Neutrophil (primary cell): ENCODE measurements around the gene GALNT18.

Source experiments
- H3K27ac ChIP-seq: fragments of 200-600 bp; sonication (generic); 2 replicates; pipeline ENCODE4 v1.5.1; 2016; ENCODE audit warnings: mild to moderate bottlenecking, moderate library complexity
- H3K27me3 ChIP-seq: fragments of 200-600 bp; sonication (generic); 2 replicates; pipeline ENCODE4 v1.6.0; 2016; ENCODE audit warnings: mild to moderate bottlenecking
- H3K36me3 ChIP-seq: fragments of 200-600 bp; sonication (generic); 2 replicates; pipeline ENCODE4 v1.5.1; 2017
- H3K4me1 ChIP-seq, 2 experiments: fragments of 200-600 bp in 1 of 2; sonication (generic) in 1 of 2; 1 replicate in 1 of 2; 2 replicates in 1 of 2; pipeline versions ENCODE4 v1.5.1 to v1.6.1; 2013 to 2016; ENCODE audit warnings: low read depth in 1 of 2, low read length in 1 of 2, mild to moderate bottlenecking in 1 of 2, moderate library complexity in 1 of 2; ENCODE audit not compliant: control insufficient read depth in 1 of 2, insufficient read depth in 1 of 2
- H3K4me3 ChIP-seq, 2 experiments: fragments of 200-600 bp in 1 of 2; sonication (generic) in 1 of 2; 1 replicate in 1 of 2; 2 replicates in 1 of 2; pipeline ENCODE4 v1.5.1; 2013 to 2016; ENCODE audit warnings: low read depth in 1 of 2, low read length in 1 of 2, mild to moderate bottlenecking in 1 of 2, moderate library complexity in 1 of 2
- H3K9me3 ChIP-seq: fragments of 200-600 bp; sonication (generic); 2 replicates; pipeline ENCODE4 v1.5.1; 2016
- CTCF ChIP-seq: fragments of 200-600 bp; sonication (generic); IDR thresholded peaks from 2 replicates; pipeline ENCODE4 v1.5.1; 2016; ENCODE audit warnings: antibody characterized with exemption

GALNT18 gene

GRCh38 chr11:11311169-11311568 lies 310.6 kb downstream of the GALNT18 start:
- Histone ChIP-seq H3K4me3 (no peak overlapping the region), H3K36me3 (no peaks in the 10 kb centered on the region), H3K4me1 (peaks cover 0 to 23% of the 10 kb centered on the region in 2 experiments), H3K27ac (no peak overlapping the region), H3K27me3 (no peaks in the 10 kb centered on the region), H3K9me3 (no peaks in the 10 kb centered on the region)
- no peak for TF ChIP-seq CTCF

- H3K27me3 ChIP-seq = no peaks in the 10 kb centered on the region
- H3K4me1 ChIP-seq = peaks cover 0 to 23% of the 10 kb centered on the region in 2 experiments
- no peak overlapping the region for H3K4me3 ChIP-seq
- H3K9me3 ChIP-seq = no peaks in the 10 kb centered on the region
- H3K27ac ChIP-seq = no peak overlapping the region
- H3K36me3 ChIP-seq = no peaks in the 10 kb centered on the region
- no peak for TF ChIP-seq CTCF
These were observed 311.9 kb downstream of the GALNT18 start for GRCh38 chr11:11309906-11310305.

- no peak overlapping the region for H3K27ac ChIP-seq
- H3K9me3 ChIP-seq = no peaks in the 10 kb centered on the region
- no peaks in the 10 kb centered on the region for H3K27me3 ChIP-seq
- TF ChIP-seq CTCF = no peak
- no peak overlapping the region for H3K4me3 ChIP-seq
- peaks cover 0 to 17% of the 10 kb centered on the region in 2 experiments for H3K4me1 ChIP-seq
- no peaks in the 10 kb centered on the region for H3K36me3 ChIP-seq
These were observed 313.6 kb downstream of the GALNT18 start for GRCh38 chr11:11308249-11308648.

- Histone ChIP-seq H3K9me3 (no peaks in the 10 kb centered on the region), H3K4me1 (peaks cover 0 to 9% of the 10 kb centered on the region in 2 experiments), H3K4me3 (no peak overlapping the region), H3K36me3 (no peaks in the 10 kb centered on the region), H3K27ac (no peak overlapping the region), H3K27me3 (no peaks in the 10 kb centered on the region)
- TF ChIP-seq CTCF = no peak
These were observed 314.9 kb downstream of the GALNT18 start for GRCh38 chr11:11306855-11307254.

GRCh38 chr11:11304550-11304949 lies 317.3 kb downstream of the GALNT18 start:
- Histone ChIP-seq H3K36me3 (no peaks in the 10 kb centered on the region), H3K4me1 (no peaks in the 10 kb centered on the region), H3K27ac (no peak overlapping the region), H3K9me3 (no peaks in the 10 kb centered on the region), H3K27me3 (no peaks in the 10 kb centered on the region), H3K4me3 (no peak overlapping the region)
- TF ChIP-seq CTCF = no peak

- H3K27me3 ChIP-seq = no peaks in the 10 kb centered on the region
- TF ChIP-seq CTCF = no peak
- no peaks in the 10 kb centered on the region for H3K9me3 ChIP-seq
These were observed 319.2 kb downstream of the GALNT18 start for GRCh38 chr11:11302565-11302964.

More at GRCh38 chr11:11302565-11302964, 319.2 kb downstream of the GALNT18 start:
- Histone ChIP-seq H3K36me3 (no peaks in the 10 kb centered on the region), H3K4me1 (no peaks in the 10 kb centered on the region), H3K27ac (no peak overlapping the region), H3K4me3 (no peak overlapping the region)
